ENCODE results near the gene HOXA10. TPM values are rescaled to one million over a fixed set of nuclear protein-coding genes. Genes with fewer than 3 reads are reported as not detected.

HOXA10 gene
- total RNA-seq, 4 donors from 2014 or later: 15.7 to 28.4 (median 19.8) TPM

DNA sequence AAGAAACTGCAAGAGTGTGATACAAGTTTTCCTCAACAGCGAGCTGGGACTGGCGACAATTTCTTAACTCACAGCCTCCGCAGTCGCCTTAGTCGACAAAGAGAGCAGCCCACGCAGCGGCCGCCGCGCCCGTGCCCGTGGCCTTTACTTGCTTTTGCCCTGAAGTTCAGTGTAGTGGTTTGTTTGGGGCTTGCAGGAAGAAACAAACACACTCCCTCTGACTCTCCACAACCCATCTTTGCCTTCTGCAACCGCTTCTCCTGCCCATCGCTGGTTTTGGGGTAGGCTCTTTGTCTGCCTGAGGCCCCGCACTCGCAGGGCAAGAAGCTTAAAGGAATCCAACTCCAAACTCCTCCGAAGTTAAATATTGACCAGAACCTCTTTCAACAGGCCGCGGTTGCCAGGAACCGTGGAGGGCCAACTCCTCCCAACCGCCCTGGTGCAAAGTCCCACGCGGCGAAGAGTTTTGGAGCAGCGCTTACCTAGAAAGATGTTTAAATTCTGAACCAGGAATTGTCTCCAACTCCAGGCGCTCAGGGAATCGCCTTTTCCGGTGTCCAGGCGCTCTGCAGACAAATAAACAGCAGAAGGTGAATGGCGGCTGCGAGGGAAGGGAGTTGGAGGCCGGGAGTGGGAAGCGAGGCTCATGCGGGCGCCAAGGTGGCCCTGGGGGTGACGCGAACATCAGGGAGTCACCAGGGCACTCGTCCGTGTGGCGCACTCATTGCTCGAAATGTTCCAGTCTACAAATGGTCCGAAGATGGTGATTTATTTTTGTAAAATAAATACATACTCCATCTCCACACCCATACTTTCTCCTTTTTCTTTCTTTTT is 51.8 kb downstream of the HOXA10 start:
- H3K4me3 ChIP-seq: peak overlapping the region in 3 of 4 donors; percentile 19 to 50 (median 35)
- H3K27me3 ChIP-seq: no peaks in the 10 kb centered on the region
- no peaks in the 10 kb centered on the region for H3K36me3 ChIP-seq
- no peaks in the 10 kb centered on the region for H3K9me3 ChIP-seq
- H3K27ac ChIP-seq: peak overlapping the region; percentile 10 to 85 (median 68)
- peaks cover 0 to 89% (median 4%) of the 10 kb centered on the region in 4 donors for H3K4me1 ChIP-seq
- peak in 2 of 3 donors; percentile 84 for DNase-seq
- TF ChIP-seq, protein P1, sequence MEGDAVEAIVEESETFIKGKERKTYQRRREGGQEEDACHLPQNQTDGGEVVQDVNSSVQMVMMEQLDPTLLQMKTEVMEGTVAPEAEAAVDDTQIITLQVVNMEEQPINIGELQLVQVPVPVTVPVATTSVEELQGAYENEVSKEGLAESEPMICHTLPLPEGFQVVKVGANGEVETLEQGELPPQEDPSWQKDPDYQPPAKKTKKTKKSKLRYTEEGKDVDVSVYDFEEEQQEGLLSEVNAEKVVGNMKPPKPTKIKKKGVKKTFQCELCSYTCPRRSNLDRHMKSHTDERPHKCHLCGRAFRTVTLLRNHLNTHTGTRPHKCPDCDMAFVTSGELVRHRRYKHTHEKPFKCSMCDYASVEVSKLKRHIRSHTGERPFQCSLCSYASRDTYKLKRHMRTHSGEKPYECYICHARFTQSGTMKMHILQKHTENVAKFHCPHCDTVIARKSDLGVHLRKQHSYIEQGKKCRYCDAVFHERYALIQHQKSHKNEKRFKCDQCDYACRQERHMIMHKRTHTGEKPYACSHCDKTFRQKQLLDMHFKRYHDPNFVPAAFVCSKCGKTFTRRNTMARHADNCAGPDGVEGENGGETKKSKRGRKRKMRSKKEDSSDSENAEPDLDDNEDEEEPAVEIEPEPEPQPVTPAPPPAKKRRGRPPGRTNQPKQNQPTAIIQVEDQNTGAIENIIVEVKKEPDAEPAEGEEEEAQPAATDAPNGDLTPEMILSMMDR (IDR thresholded peaks at IDR 0.05): peak in 1 of 6 experiments; percentile 4
- peak in 1 of 2 donors; percentile 7 for TF ChIP-seq POLR2A (IDR thresholded peaks at IDR 0.05)

DNA sequence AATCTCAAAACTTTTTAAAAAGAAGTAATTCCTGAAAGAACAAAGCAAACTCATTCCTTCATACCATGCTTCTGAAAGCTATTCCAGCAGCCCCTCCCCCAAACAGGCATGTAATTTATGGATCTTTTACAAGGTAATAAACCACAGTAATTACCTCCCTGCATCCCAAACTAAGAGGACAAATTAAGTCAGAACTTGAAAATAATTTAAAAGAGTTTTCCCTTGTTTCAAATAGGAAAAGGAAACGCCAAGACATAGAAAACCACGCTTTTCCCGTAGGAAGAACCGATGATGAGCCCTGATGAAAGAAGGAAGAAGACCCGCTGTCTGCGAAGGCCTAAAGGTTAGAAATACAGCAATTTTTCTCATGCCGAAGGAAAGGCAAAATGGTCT is 52.4 kb downstream of the HOXA10 start:
- TF ChIP-seq, protein P1 (IDR thresholded peaks at IDR 0.05): no peak
- TF ChIP-seq POLR2A (IDR thresholded peaks at IDR 0.05): no peak
- Histone ChIP-seq H3K27me3 (no peaks in the 10 kb centered on the region), H3K36me3 (no peaks in the 10 kb centered on the region), H3K9me3 (no peaks in the 10 kb centered on the region), H3K4me3 (peak overlapping the region in 2 of 4 donors; percentile 35 to 50), H3K4me1 (peaks cover 0 to 88% (median 4%) of the 10 kb centered on the region in 4 donors), H3K27ac (peak overlapping the region in 3 of 4 donors; percentile 61 to 85 (median 74))
- DNase-seq: no peak

Small RNAs within 50 kb of the gene (small RNA-seq; reads per million reads assigned to genes)
- gene AC004080.5: 0 reads per million in 2 donors
- gene RF02140: 0 reads per million in 2 donors
- gene RF02141: 0 reads per million in 2 donors

Other genes starting within 250 kb of the HOXA10 start
- gene HOXA1, start 78.3 kb downstream of the HOXA10 start, total RNA-seq: 1 to 10 TPM; 1.7 to 5.3 (median 1.9) TPM
- gene HOXA2, start 71.6 kb downstream of the HOXA10 start, total RNA-seq: 10 to 100 TPM in 1 of 4 donors, 1 to 10 TPM in 3; 4.7 to 24.8 (median 8.9) TPM
- gene HOXA4, start 43.6 kb downstream of the HOXA10 start, total RNA-seq: 10 to 100 TPM in 1 of 4 donors, 1 to 10 TPM in 3; 2.6 to 11.5 (median 5.9) TPM
- 10 to 100 TPM in 3 of 4 donors, 1 to 10 TPM in 1; 8.3 to 24.3 (median 20.1) TPM for gene HOXA5, start 30.6 kb downstream of the HOXA10 start, total RNA-seq
- gene HOXA6, start 26.5 kb downstream of the HOXA10 start, total RNA-seq: 10 to 100 TPM; 18.7 to 45.0 (median 30.7) TPM
- 10 to 100 TPM in 3 of 4 donors, 1 to 10 TPM in 1; 6.7 to 21.2 (median 13.9) TPM for gene HOXA3, start 21.7 kb downstream of the HOXA10 start, total RNA-seq
- 10 to 100 TPM in 1 of 4 donors, 1 to 10 TPM in 3; 3.3 to 11.8 (median 5.7) TPM for gene HOXA7, start 17.6 kb downstream of the HOXA10 start, total RNA-seq
- 10 to 100 TPM; 25.7 to 71.2 (median 46.1) TPM for gene HOXA9, start 8.8 kb downstream of the HOXA10 start, total RNA-seq
- gene HOXA11, start 10.9 kb upstream of the HOXA10 start, total RNA-seq: not detected
- gene HOXA13, start 25.8 kb upstream of the HOXA10 start, total RNA-seq: not detected
- gene EVX1, start 68.5 kb upstream of the HOXA10 start, total RNA-seq: not detected